Fibroblast of pulmonary artery (primary cell): ENCODE measurements around the gene IGFBP5.

ENCODE experiments used
- DNase-seq: peaks from one replicate; pipeline ENCODE4 v3.0.0-alpha.2; 2010; ENCODE audit warnings: low read depth
- H3K4me3 ChIP-seq: replicated peaks from 2 replicates; pipeline ENCODE4 v1.5.1; 2011; ENCODE audit warnings: low read depth, mild to moderate bottlenecking, control low read depth, low read length, moderate library complexity
- TF ChIP-seq, protein P1 (sequence below): IDR thresholded peaks from 2 replicates; pipeline ENCODE4 v1.5.1; 2011; ENCODE audit warnings: mild to moderate bottlenecking, control low read depth, low read length, inconsistent platforms; ENCODE audit errors: missing control alignments

IGFBP5 gene

DNA sequence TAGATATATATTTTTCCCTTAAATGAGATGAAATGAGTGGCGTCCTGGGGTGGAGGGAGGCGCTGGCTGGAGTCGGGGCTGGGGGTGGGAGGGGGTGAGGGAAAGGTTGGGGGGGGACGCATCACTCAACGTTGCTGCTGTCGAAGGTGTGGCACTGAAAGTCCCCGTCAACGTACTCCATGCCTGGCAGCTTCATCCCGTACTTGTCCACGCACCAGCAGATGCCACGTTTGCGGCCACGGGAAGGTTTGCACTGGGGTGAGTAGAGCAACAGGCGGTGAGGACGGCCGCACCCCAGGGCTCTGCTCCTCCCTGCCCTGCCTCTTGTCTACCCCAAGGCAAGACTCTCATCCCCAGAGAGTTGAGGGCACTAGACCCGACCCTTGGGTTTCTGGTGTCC is 18.7 kb downstream of the IGFBP5 start:
- no peak overlapping the region for H3K4me3 ChIP-seq
- no peak for DNase-seq
- TF ChIP-seq, protein P1, sequence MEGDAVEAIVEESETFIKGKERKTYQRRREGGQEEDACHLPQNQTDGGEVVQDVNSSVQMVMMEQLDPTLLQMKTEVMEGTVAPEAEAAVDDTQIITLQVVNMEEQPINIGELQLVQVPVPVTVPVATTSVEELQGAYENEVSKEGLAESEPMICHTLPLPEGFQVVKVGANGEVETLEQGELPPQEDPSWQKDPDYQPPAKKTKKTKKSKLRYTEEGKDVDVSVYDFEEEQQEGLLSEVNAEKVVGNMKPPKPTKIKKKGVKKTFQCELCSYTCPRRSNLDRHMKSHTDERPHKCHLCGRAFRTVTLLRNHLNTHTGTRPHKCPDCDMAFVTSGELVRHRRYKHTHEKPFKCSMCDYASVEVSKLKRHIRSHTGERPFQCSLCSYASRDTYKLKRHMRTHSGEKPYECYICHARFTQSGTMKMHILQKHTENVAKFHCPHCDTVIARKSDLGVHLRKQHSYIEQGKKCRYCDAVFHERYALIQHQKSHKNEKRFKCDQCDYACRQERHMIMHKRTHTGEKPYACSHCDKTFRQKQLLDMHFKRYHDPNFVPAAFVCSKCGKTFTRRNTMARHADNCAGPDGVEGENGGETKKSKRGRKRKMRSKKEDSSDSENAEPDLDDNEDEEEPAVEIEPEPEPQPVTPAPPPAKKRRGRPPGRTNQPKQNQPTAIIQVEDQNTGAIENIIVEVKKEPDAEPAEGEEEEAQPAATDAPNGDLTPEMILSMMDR, result no peak

DNA sequence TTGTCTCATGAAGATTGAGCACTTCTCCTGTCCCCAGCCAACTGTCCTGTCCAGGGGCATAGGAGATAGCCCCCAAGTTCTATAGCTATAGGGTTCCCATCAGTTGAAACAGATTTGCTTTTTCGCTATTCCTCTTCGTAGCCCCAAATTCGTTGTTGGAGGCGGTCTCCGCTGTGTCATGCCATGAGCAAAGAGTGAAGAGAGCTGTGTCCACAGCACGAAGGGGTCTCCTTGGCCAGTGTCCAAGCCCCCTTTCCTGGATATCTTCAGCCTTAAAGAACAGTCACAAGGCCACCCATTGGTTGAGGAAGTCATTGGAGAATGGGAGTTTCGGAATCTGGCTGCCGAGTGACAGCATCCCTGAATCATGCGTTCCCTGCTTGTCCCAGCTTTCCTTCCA is 21.0 kb downstream of the IGFBP5 start:
- H3K4me3 ChIP-seq, result no peak overlapping the region
- TF ChIP-seq, protein P1, result no peak
- DNase-seq, result no peak

DNA sequence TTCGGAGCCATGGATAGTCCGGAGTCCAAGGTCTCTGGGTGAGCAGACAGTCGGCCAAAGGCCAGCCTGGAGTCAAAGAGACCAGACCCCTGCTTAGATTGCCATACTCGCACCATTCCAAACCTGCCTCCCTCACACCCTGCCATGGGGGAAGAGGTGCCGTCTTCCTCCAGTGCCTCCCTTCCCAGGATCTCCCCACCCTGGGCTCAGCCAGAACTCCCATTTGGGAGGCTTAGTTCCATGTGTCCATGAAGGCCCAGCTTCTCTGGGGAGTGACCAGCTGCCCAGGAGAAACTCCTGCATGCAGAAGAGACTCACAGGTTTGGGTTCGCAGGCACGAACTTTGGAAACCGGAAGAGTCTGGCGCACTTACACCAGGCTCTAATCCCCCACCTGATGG is 21.7 kb downstream of the IGFBP5 start:
- DNase-seq, result no peak
- TF ChIP-seq, protein P1, result no peak
- no peak overlapping the region for H3K4me3 ChIP-seq

DNA sequence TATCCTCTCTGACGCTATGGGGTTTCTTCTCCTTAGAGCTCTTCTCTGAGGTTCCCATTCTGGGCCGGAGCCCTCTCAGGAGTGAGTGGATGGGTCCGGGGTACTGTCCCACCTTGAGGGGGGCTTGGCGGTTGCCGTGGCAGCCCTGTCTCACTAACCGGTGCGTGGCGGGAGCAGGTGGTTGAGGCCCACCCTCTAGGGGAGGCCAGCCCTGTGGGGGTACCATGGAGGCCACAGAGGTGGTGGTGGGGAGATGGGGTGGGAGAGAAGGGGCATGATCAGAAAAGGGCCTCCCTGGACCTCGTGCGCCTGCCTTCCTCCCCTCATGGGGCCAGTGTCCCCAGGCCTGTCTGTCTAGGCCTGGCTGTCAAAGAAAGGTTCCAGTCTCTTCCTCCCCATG is 22.3 kb downstream of the IGFBP5 start:
- TF ChIP-seq, protein P1, result no peak
- no peak for DNase-seq
- H3K4me3 ChIP-seq, result no peak overlapping the region

DNA sequence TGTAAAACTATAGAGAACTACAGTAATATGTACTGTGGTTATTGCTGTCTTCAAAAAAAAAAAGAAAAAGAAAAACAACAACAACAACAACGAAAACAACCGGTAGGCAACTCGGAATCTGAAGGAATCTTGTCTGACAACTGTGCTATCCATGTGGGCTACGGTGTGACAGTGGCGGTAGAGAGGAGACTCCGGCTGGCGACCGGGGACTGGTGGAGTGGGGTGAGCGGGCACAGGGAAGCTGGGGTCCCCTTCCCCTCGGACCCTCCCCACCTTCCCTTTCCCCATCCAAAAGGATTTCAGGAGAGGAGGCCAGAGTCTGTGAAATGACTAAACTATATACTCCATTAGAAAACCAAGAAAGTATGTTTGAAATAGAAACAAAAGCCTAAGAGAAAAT is 22.9 kb downstream of the IGFBP5 start:
- no peak overlapping the region for H3K4me3 ChIP-seq
- TF ChIP-seq, protein P1, result no peak
- no peak for DNase-seq

DNA sequence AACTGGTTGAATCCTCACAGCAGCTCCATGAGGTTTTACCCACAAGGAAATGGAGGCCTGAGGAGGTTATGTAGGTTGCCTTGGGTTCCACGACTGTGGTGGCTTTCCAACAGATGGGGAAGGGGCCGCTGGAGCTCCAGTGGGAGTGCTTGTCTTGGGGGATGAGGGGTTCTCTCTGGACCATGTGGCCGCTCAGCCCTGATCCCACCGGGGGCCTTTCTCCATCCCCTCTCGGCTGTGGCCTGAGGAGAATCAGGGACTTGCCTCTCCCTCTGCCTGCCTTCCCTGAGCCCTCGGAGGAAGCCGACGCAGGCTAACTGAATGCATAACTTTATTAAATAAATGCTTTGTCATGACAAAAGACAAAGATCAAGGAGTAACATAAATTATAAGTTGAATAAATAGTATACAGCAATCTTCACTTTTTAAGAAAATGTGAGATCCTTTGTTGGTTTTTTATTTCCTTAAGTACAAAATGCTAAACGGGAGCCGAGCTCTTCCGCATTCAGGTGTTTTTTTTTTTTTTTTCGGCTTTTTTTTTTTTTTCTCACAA is 23.5 kb downstream of the IGFBP5 start:
- no peak for DNase-seq
- TF ChIP-seq, protein P1, result no peak
- no peak overlapping the region for H3K4me3 ChIP-seq

DNA sequence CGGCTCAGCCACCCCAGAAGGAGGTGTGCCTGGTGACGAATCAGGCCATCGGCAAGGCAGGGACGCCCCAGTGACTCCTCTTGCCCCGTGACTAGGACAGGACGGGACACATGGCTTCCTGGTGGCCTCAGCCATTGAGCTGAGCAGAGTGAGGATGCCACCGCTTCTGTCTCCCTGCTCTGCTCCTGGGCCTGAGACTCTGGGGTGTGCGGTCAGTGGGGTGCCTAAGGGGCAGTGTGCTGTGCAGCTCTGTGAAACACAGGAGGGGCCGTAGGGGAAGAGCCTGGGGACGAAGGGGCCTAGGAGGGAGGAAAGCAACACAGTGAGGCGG is 24.3 kb downstream of the IGFBP5 start:
- TF ChIP-seq, protein P1, result no peak
- no peak overlapping the region for H3K4me3 ChIP-seq
- DNase-seq, result no peak
